Activated gamma-delta T cell treated with anti-CD3 and anti-CD28 coated beads, Interleukin-2, amount 50 U/mL, for 16 hours (primary cell): Measurements from ENCODE around the gene TBC1D21.
"Not testable (repeated sequence)": the region's sequence is repeated elsewhere in the genome, so short reads cannot be mapped to it uniquely, and the experiment has no call there.

Experiments
- DNase-seq: peaks from one replicate; pipeline ENCODE4 v3.0.0-alpha.2; 2020; ENCODE audit warnings: low read depth

The TBC1D21 gene

GRCh38 chr15:73930371-73930770, 57.0 kb downstream of the TBC1D21 start:
- no peak for DNase-seq

GRCh38 chr15:73930790-73931281, 57.5 kb downstream of the TBC1D21 start:
- no peak for DNase-seq

GRCh38 chr15:73931441-73931840, 58.1 kb downstream of the TBC1D21 start:
- no peak for DNase-seq

GRCh38 chr15:73932381-73933191, 59.2 kb downstream of the TBC1D21 start:
- no peak for DNase-seq

GRCh38 chr15:73934281-73934680, 60.9 kb downstream of the TBC1D21 start:
- no peak for DNase-seq

- no peak for DNase-seq
These were observed 62.2 kb downstream of the TBC1D21 start for GRCh38 chr15:73935547-73935946.

GRCh38 chr15:73936181-73936580, 62.8 kb downstream of the TBC1D21 start:
- DNase-seq, result no peak

GRCh38 chr15:73936588-73937290, 63.4 kb downstream of the TBC1D21 start:
- no peak for DNase-seq

GRCh38 chr15:73937296-73937695, 63.9 kb downstream of the TBC1D21 start:
- DNase-seq, result no peak

GRCh38 chr15:73937726-73938125, 64.4 kb downstream of the TBC1D21 start:
- DNase-seq, result no peak

- not testable (repeated sequence) for DNase-seq
These were observed 65.2 kb downstream of the TBC1D21 start for GRCh38 chr15:73938516-73938915.
